Body of pancreas (tissue), 4 donors: ENCODE measurements around the gene ARRB1. TPM values are rescaled to one million over a fixed set of nuclear protein-coding genes. Genes with fewer than 3 reads are reported as not detected.

Experiments
- ATAC-seq: fragments of 150-250 bp; one replicate; pipeline ENCODE4 v1.9.1; 2016
- DNase-seq, 4 donors: peaks; one replicate each; pipeline ENCODE4 v3.0.0-alpha.2; 2019
- H3K27ac ChIP-seq, 4 donors: fragments of 200-600 bp; sonication (generic); 1 replicate in 3 of 4; 2 replicates in 1 of 4; pipeline versions ENCODE4 v1.5.1 to v1.6.1; 2016 to 2019; ENCODE audit warnings: mild to moderate bottlenecking in 1 of 4, mixed read lengths in 1 of 4, moderate library complexity in 1 of 4
- H3K27me3 ChIP-seq, 2 donors: fragments of 200-600 bp; sonication (generic); one replicate each; pipeline ENCODE4 v1.6.0; 2016; ENCODE audit warnings: mild to moderate bottlenecking in 1 of 2
- H3K36me3 ChIP-seq, 2 donors: fragments of 200-600 bp; sonication (generic); replicated peaks in 1 of 2; 2 replicates each; pipeline ENCODE4 v1.5.1; 2016; ENCODE audit warnings: low read depth in 2 of 2; ENCODE audit not compliant: insufficient read depth in 1 of 2
- H3K4me1 ChIP-seq: fragments of 200-600 bp; sonication (generic); one replicate; pipeline ENCODE4 v1.6.0; 2016
- H3K4me3 ChIP-seq, 2 donors: fragments of 200-600 bp; sonication (generic); 1 replicate in 1 of 2; 2 replicates in 1 of 2; pipeline ENCODE4 v1.5.1; 2016 to 2019
- H3K9me3 ChIP-seq, 3 donors: fragments of 200-600 bp; sonication (generic); 1 replicate in 2 of 3; 2 replicates in 1 of 3; pipeline ENCODE4 v1.5.1; 2016
- CTCF ChIP-seq, 7 experiments: fragments of 450-650 bp in 4 of 7; fragments of 200-600 bp in 3 of 7; sonication (generic) in 3 of 7; IDR thresholded peaks; one replicate each; pipeline ENCODE4 v1.5.1; 2016 to 2019; ENCODE audit warnings: antibody characterized with exemption in 7 of 7
- POLR2A ChIP-seq, 3 donors: fragments of 450-650 bp; IDR thresholded peaks; one replicate each; pipeline ENCODE4 v1.6.1; 2016; ENCODE audit warnings: antibody characterized with exemption in 3 of 3, mild to moderate bottlenecking in 2 of 3
- whole genome bisulfite sequencing, 2 donors: methylation state at CpG; one replicate each; pipeline ENCODE4 v1.1.5; 2017; 5-methylcytosine and 5-hydroxymethylcytosine counted together
- intact Hi-C: fragments of 100-400 bp; cut with DNase I; formaldehyde crosslinking; loops from one replicate; pipeline ENCODE4 v1.15.1; 2023
- total RNA-seq, 2 donors: library from RNA; depleted of rRNA; stranded (reverse); fragments of >200 nt; gene quantifications; one replicate each; pipeline ENCODE4 v1.1.0, GENCODE V29; 2016

ARRB1 gene
- total RNA-seq, 2 donors from 2014 or later: 41.0 to 54.1 TPM

- Histone ChIP-seq H3K27me3 (no peaks in the 10 kb centered on the region), H3K4me3 (no peak overlapping the region), H3K36me3 (peaks cover 0 to 4% of the 10 kb centered on the region in 2 donors), H3K9me3 (no peaks in the 10 kb centered on the region), H3K4me1 (no peaks in the 10 kb centered on the region), H3K27ac (no peak overlapping the region)
- no peak for TF ChIP-seq POLR2A (IDR thresholded peaks at IDR 0.05)
- no peak for TF ChIP-seq CTCF (IDR thresholded peaks at IDR 0.05)
- no peak for ATAC-seq
- intact Hi-C loops: no loop called here
- WGBS, 2 donors: 88 to 94% methylated on average over 2 to 4 of the region's 4 CpGs
- no peak for DNase-seq
Measured at GRCh38 chr11:75269367-75269660, 82.1 kb downstream of the ARRB1 start.

- WGBS, 2 donors: 90 to 91% methylated on average over 15 to 25 of the region's 25 CpGs
- Histone ChIP-seq H3K36me3 (peaks cover 0 to 4% of the 10 kb centered on the region in 2 donors), H3K9me3 (no peaks in the 10 kb centered on the region), H3K27ac (no peak overlapping the region), H3K27me3 (no peaks in the 10 kb centered on the region), H3K4me1 (no peaks in the 10 kb centered on the region), H3K4me3 (no peak overlapping the region)
- ATAC-seq: no peak
- TF ChIP-seq POLR2A (IDR thresholded peaks at IDR 0.05) (no peak), CTCF (IDR thresholded peaks at IDR 0.05) (no peak)
- intact Hi-C loops: no loop called here
- no peak for DNase-seq
Measured at GRCh38 chr11:75268626-75269366, 82.7 kb downstream of the ARRB1 start.

- Histone ChIP-seq H3K36me3 (peaks cover 0 to 4% of the 10 kb centered on the region in 2 donors), H3K9me3 (no peaks in the 10 kb centered on the region), H3K4me1 (no peaks in the 10 kb centered on the region), H3K27me3 (no peaks in the 10 kb centered on the region), H3K4me3 (no peak overlapping the region), H3K27ac (no peak overlapping the region)
- no peak for ATAC-seq
- TF ChIP-seq CTCF (IDR thresholded peaks at IDR 0.05) (no peak), POLR2A (IDR thresholded peaks at IDR 0.05) (no peak)
- 80 to 81% methylated on average over 24 to 27 of the region's 27 CpGs for WGBS, 2 donors
- DNase-seq: no peak
- intact Hi-C loops: no loop called here
Measured at GRCh38 chr11:75267171-75267970, 84.1 kb downstream of the ARRB1 start.

GRCh38 chr11:75265851-75266531 is 85.5 kb downstream of the ARRB1 start:
- H3K27ac ChIP-seq: no peak overlapping the region
- no peak for TF ChIP-seq POLR2A (IDR thresholded peaks at IDR 0.05)
- no peak for TF ChIP-seq CTCF (IDR thresholded peaks at IDR 0.05)
- no peak overlapping the region for H3K4me3 ChIP-seq
- peaks cover 0 to 4% of the 10 kb centered on the region in 2 donors for H3K36me3 ChIP-seq
- intact Hi-C loops: no loop called here
- H3K27me3 ChIP-seq: no peaks in the 10 kb centered on the region
- H3K9me3 ChIP-seq: no peaks in the 10 kb centered on the region
- ATAC-seq: no peak
- 78 to 86% methylated on average over 16 to 17 of the region's 17 CpGs for WGBS, 2 donors
- no peak for DNase-seq
- no peaks in the 10 kb centered on the region for H3K4me1 ChIP-seq
